Measurements from ENCODE around the gene ZNF562.
A peak's percentile ranks its signal among the peaks of the same experiment; 100 is the strongest.

The ZNF562 gene

DNA sequence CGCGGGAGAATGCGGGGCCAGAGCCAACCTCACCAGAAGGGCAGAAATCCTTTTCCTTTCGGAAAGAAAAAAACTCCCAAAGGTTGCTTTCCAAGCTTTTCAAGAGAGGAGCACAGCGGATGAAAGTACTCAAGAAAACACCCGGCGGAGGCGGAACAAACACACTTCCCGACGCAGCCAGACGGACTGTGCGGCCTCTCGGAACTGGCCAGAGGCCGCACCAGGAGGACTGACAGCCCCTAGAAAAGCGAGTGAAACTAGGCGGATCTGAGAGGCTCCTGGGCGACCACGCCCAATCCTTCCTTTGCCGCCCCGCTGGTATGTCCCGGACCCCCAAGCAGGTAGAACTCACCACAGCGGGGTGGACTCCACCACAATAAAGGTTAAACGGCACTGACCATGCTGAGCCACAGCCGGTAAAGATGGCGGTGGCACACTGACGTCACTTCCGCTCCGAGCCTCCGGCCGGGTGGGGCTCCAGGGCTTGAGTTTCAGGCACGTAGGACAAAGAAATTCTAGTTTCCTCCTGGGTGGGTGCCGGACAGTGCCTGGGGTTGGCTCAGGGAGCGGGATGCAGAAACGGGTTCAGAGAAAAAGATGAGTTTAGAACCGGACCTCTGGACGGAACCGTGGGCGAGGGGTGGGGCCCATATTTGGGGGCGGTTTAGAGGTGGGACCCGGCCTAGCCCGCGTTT lies at the start of gene ZNF562:
Gene ZNF562 (minus strand): TSS at position 438 of the 695 bp plus-strand sequence. CDS start 14,356 bp downstream, outside the sequence.
- TF ChIP-seq, protein P1, sequence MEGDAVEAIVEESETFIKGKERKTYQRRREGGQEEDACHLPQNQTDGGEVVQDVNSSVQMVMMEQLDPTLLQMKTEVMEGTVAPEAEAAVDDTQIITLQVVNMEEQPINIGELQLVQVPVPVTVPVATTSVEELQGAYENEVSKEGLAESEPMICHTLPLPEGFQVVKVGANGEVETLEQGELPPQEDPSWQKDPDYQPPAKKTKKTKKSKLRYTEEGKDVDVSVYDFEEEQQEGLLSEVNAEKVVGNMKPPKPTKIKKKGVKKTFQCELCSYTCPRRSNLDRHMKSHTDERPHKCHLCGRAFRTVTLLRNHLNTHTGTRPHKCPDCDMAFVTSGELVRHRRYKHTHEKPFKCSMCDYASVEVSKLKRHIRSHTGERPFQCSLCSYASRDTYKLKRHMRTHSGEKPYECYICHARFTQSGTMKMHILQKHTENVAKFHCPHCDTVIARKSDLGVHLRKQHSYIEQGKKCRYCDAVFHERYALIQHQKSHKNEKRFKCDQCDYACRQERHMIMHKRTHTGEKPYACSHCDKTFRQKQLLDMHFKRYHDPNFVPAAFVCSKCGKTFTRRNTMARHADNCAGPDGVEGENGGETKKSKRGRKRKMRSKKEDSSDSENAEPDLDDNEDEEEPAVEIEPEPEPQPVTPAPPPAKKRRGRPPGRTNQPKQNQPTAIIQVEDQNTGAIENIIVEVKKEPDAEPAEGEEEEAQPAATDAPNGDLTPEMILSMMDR (IDR thresholded peaks at IDR 0.05), result no peak
- TF ChIP-seq ZFX (IDR thresholded peaks at IDR 0.05; ENCODE audit: borderline replicate concordance), result no peak
- H3K27ac ChIP-seq, result peak within 1 kb of the TSS; percentile 85

- no peak overlapping the region for H3K27ac ChIP-seq
- TF ChIP-seq ZFX (IDR thresholded peaks at IDR 0.05; ENCODE audit: borderline replicate concordance), result no peak
- TF ChIP-seq, protein P1 (IDR thresholded peaks at IDR 0.05), result no peak
These were observed 49.3 kb upstream of the ZNF562 start for GRCh38 chr19:9724157-9724556.

DNA sequence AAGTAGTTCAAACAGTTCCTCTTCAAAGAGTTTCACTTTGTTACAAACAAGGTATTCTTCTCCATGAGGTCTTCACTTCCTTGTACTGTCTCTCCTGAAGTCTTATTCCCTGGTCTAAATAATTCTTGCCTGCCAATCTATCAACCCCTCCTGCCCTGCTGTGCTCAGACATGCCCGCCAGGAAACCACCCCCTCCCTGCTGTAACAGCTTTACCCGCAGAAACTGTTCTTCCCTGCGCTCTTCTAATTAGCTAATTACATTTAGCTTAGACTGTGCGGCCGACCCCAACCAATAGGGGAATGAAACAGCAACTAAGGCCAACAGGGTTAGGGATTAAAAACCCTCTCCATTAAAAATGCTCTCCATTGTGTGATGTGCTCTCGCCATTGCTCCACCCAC lies 47.0 kb upstream of the ZNF562 start:
- H3K27ac ChIP-seq, result no peak overlapping the region
- TF ChIP-seq, protein P1 (IDR thresholded peaks at IDR 0.05), result no peak
- TF ChIP-seq ZFX (IDR thresholded peaks at IDR 0.05; ENCODE audit: borderline replicate concordance), result no peak

DNA sequence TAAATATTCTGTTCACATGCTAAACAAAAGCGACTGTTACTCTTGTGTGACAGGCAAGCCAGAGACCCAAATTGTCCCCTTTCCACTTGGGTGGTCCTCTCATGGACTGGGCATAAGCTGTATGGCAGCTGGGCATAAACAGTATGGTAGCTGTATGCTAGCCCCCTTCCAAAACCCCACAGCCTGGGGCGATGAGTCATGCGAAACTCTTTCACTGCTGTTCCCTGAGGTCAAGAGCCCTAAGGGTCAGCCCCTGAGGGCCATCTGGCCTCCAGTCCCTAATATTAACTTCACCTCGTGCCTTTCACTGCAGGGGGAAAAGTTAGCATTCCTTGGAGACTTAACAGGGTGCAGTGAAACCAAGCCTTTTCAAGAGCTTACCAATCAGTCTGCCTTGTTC lies 45.6 kb upstream of the ZNF562 start:
- TF ChIP-seq, protein P1 (IDR thresholded peaks at IDR 0.05), result no peak
- TF ChIP-seq ZFX (IDR thresholded peaks at IDR 0.05; ENCODE audit: borderline replicate concordance), result no peak
- H3K27ac ChIP-seq, result no peak overlapping the region

DNA sequence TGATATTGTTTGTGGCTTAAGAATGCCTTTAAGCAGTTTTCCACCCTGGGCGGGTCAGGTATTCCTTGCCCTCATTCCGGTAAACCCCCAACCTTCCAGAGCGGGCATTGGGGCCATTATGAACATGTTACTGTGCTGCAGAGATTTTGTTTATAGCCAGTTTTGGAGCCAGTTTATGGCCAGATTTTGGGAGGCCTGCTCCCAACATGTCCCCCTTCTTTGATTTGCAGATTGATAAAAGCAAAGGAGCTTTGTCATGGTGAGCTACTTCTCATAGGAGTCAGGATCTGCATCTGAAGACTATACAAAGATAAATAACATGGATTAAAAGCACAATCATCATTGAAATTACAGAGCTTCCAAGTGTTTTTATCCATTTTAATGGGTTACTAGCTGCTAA lies 36.9 kb upstream of the ZNF562 start:
- TF ChIP-seq, protein P1 (IDR thresholded peaks at IDR 0.05), result no peak
- TF ChIP-seq ZFX (IDR thresholded peaks at IDR 0.05; ENCODE audit: borderline replicate concordance), result no peak
- no peak overlapping the region for H3K27ac ChIP-seq

DNA sequence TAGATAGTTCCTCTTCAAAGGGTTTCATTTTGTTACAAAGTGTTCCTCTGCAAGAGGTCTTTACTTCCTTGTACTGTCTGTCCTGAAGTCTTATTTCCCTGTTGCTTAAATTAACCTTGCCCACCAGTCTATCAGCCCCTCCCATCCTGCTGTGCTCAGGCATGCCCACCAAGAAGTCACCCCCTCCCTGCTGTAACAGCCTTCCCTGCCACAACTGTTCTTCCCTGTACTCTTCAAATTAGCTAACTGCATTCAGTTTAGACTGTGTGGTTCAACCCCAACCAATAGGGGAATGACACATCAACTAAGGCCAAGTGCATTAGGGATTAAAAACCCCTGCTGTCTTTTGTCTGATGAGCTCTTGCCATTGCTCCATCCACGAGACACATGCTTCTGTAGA lies 34.4 kb upstream of the ZNF562 start:
- no peak overlapping the region for H3K27ac ChIP-seq
- TF ChIP-seq, protein P1 (IDR thresholded peaks at IDR 0.05), result no peak
- TF ChIP-seq ZFX (IDR thresholded peaks at IDR 0.05; ENCODE audit: borderline replicate concordance), result no peak

GRCh38 chr19:9705836-9706235 lies 30.9 kb upstream of the ZNF562 start:
- TF ChIP-seq ZFX (IDR thresholded peaks at IDR 0.05; ENCODE audit: borderline replicate concordance), result no peak
- TF ChIP-seq, protein P1 (IDR thresholded peaks at IDR 0.05), result no peak
- no peak overlapping the region for H3K27ac ChIP-seq
